ENCODE results near the gene PAX8.

GRCh38 chr2:113197347-113198047 is 81.2 kb downstream of the PAX8 start:
- TF ChIP-seq CTCF (IDR thresholded peaks at IDR 0.05) (no peak), POLR2A (IDR thresholded peaks at IDR 0.05) (no peak), EP300 (IDR thresholded peaks at IDR 0.05) (no peak)
